CD14-positive monocyte (primary cell): ENCODE data around the gene SNAPC2. TPM values are rescaled to one million over a fixed set of nuclear protein-coding genes. Genes with fewer than 3 reads are reported as not detected.

Experiments used
- DNase-seq, 3 donors: peaks; one replicate each; pipeline ENCODE4 v3.0.0-alpha.2; 2011 to 2022
- H2AFZ ChIP-seq: 2 replicates; pipeline ENCODE4 v1.6.0; 2012; ENCODE audit warnings: mild to moderate bottlenecking, low read depth, low read length, inconsistent platforms; ENCODE audit not compliant: insufficient read depth, poor library complexity, severe bottlenecking
- H3K27ac ChIP-seq, 2 donors: 1 replicate in 1 of 2; 2 replicates in 1 of 2; pipeline ENCODE4 v1.5.1; 2012 to 2013; ENCODE audit warnings: low read length in 2 of 2, control low read depth in 1 of 2, inconsistent platforms in 1 of 2, low read depth in 1 of 2, mild to moderate bottlenecking in 1 of 2
- H3K27me3 ChIP-seq, 2 donors: one replicate each; pipeline versions ENCODE4 v1.6.0 to v1.6.1; 2011 to 2013; ENCODE audit warnings: low read length in 2 of 2; ENCODE audit not compliant: control insufficient read depth in 2 of 2, insufficient read depth in 2 of 2
- H3K36me3 ChIP-seq, 2 donors: replicated peaks in 1 of 2; 1 replicate in 1 of 2; 2 replicates in 1 of 2; pipeline versions ENCODE4 v1.5.1 to v1.6.1; 2012 to 2013; ENCODE audit warnings: low read length in 2 of 2, control low read depth in 1 of 2, inconsistent platforms in 1 of 2, mild to moderate bottlenecking in 1 of 2; ENCODE audit not compliant: insufficient read depth in 2 of 2, control insufficient read depth in 1 of 2
- H3K4me1 ChIP-seq, 2 donors: 1 replicate in 1 of 2; 2 replicates in 1 of 2; pipeline versions ENCODE4 v1.5.1 to v1.6.1; 2012 to 2013; ENCODE audit warnings: low read length in 2 of 2, control low read depth in 1 of 2, inconsistent platforms in 1 of 2, mild to moderate bottlenecking in 1 of 2, moderate library complexity in 1 of 2; ENCODE audit not compliant: insufficient read depth in 2 of 2, control insufficient read depth in 1 of 2
- H3K4me2 ChIP-seq: replicated peaks from 2 replicates; pipeline ENCODE3; 2012; ENCODE audit warnings: low read length, moderate library complexity, mild to moderate bottlenecking; ENCODE audit not compliant: poor library complexity, severe bottlenecking; ENCODE audit errors: extremely low read depth
- H3K4me3 ChIP-seq, 3 experiments: fragments of 200-600 bp in 1 of 3; sonication (generic) in 1 of 3; replicated peaks in 1 of 3; 1 replicate in 2 of 3; 2 replicates in 1 of 3; pipeline ENCODE4 v1.5.1; 2011 to 2013; ENCODE audit warnings: low read length in 3 of 3, mild to moderate bottlenecking in 3 of 3, control low read depth in 2 of 3, low read depth in 2 of 3, inconsistent platforms in 1 of 3, moderate library complexity in 1 of 3
- H3K79me2 ChIP-seq: 2 replicates; pipeline ENCODE4 v1.6.0; 2012; ENCODE audit warnings: mild to moderate bottlenecking, control low read depth, inconsistent platforms, low read length, moderate library complexity; ENCODE audit not compliant: insufficient read depth
- H3K9ac ChIP-seq: 2 replicates; pipeline ENCODE4 v1.6.0; 2017; ENCODE audit warnings: low read length, mild to moderate bottlenecking; ENCODE audit not compliant: insufficient read depth, poor library complexity, severe bottlenecking
- H3K9me3 ChIP-seq, 2 donors: replicated peaks in 1 of 2; 1 replicate in 1 of 2; 2 replicates in 1 of 2; pipeline versions ENCODE4 v1.5.1 to v1.6.1; 2012 to 2013; ENCODE audit warnings: low read length in 2 of 2, control low read depth in 1 of 2; ENCODE audit not compliant: control insufficient read depth in 1 of 2, insufficient read depth in 1 of 2
- H4K20me1 ChIP-seq: 2 replicates; pipeline ENCODE4 v1.6.0; 2012; ENCODE audit warnings: mild to moderate bottlenecking, low read length, control low read depth, moderate library complexity; ENCODE audit not compliant: insufficient read depth
- H3K27ac Mint-ChIP-seq, 7 donors: one replicate each; pipeline ENCODE4 v1.8.0; 2020; ENCODE audit warnings: mild to moderate bottlenecking in 7 of 7, mixed read lengths in 7 of 7, moderate library complexity in 6 of 7, inconsistent platforms in 2 of 7
- H3K27me3 Mint-ChIP-seq, 3 donors: one replicate each; pipeline ENCODE4 v1.8.0; 2021 to 2022; ENCODE audit warnings: low read depth in 3 of 3, mild to moderate bottlenecking in 3 of 3, mixed read lengths in 3 of 3, moderate library complexity in 3 of 3, inconsistent platforms in 1 of 3
- H3K36me3 Mint-ChIP-seq, 2 donors: one replicate each; pipeline ENCODE4 v1.8.0; 2020; ENCODE audit warnings: mixed read lengths in 2 of 2, inconsistent platforms in 1 of 2, mild to moderate bottlenecking in 1 of 2
- H3K4me1 Mint-ChIP-seq: one replicate; pipeline ENCODE4 v1.8.0; 2020; ENCODE audit warnings: mild to moderate bottlenecking, mixed read lengths
- H3K4me3 Mint-ChIP-seq, 2 donors: one replicate each; pipeline ENCODE4 v1.8.0; 2020; ENCODE audit warnings: mild to moderate bottlenecking in 2 of 2, mixed read lengths in 2 of 2, moderate library complexity in 1 of 2
- H3K9me3 Mint-ChIP-seq, 7 donors: one replicate each; pipeline ENCODE4 v1.8.0; 2020 to 2022; ENCODE audit warnings: mixed read lengths in 7 of 7, mild to moderate bottlenecking in 6 of 7, moderate library complexity in 6 of 7, inconsistent platforms in 2 of 7
- WGBS: methylation state at CpG from one replicate; pipeline ENCODE4 v1.1.5; 2013; ENCODE audit warnings: missing lambda C conversion rate; ENCODE audit not compliant: insufficient coverage; 5-methylcytosine and 5-hydroxymethylcytosine counted together
- intact Hi-C, 2 donors: fragments of 100-400 bp; cut with micrococcal nuclease; formaldehyde crosslinking; loops; one replicate each; pipeline versions ENCODE4 v1.15.0 to v1.15.1; 2023
- polyA plus RNA-seq, 3 donors: library from polyadenylated mRNA; depleted of rRNA in 1 of 3; unstranded in 2 of 3; stranded (reverse) in 1 of 3; fragments of 300-500 nt in 2 of 3; fragments of >200 nt in 1 of 3; fragmentation: Illumina TruSeq in 2 of 3; gene quantifications; 1 replicate in 2 of 3; 2 replicates in 1 of 3; pipeline ENCODE4 v1.2.3, GENCODE V29; 2012 to 2021
- TF ChIP-seq, protein P1 (sequence below): fragments of 200-600 bp; IDR thresholded peaks from one replicate; pipeline ENCODE4 v1.8.0; 2022; ENCODE audit warnings: antibody characterized with exemption, mild to moderate bottlenecking

The SNAPC2 gene
- polyA plus RNA-seq, 3 donors, result 15.7 to 27.5 (median 18.3) TPM

- intact Hi-C loops, result loop anchor here in 1 of 2 donors (10.0 kb wide), 1 partner anchor 274 kb away; the partner anchor contains the start of genes PCP2 and STXBP2
- H4K20me1 ChIP-seq, result peaks cover 90% of the 10 kb centered on the region
- Mint-ChIP-seq H3K9me3 (no peaks in the 10 kb centered on the region), H3K27ac (no peak overlapping the region), H3K4me1 (peaks cover 12% of the 10 kb centered on the region), H3K27me3 (peaks cover 2 to 5% (median 4%) of the 10 kb centered on the region in 3 donors), H3K36me3 (peaks cover 38 to 67% of the 10 kb centered on the region in 2 donors), H3K4me3 (no peak overlapping the region)
- H3K4me3 ChIP-seq, result no peak overlapping the region
- TF ChIP-seq, protein P1, sequence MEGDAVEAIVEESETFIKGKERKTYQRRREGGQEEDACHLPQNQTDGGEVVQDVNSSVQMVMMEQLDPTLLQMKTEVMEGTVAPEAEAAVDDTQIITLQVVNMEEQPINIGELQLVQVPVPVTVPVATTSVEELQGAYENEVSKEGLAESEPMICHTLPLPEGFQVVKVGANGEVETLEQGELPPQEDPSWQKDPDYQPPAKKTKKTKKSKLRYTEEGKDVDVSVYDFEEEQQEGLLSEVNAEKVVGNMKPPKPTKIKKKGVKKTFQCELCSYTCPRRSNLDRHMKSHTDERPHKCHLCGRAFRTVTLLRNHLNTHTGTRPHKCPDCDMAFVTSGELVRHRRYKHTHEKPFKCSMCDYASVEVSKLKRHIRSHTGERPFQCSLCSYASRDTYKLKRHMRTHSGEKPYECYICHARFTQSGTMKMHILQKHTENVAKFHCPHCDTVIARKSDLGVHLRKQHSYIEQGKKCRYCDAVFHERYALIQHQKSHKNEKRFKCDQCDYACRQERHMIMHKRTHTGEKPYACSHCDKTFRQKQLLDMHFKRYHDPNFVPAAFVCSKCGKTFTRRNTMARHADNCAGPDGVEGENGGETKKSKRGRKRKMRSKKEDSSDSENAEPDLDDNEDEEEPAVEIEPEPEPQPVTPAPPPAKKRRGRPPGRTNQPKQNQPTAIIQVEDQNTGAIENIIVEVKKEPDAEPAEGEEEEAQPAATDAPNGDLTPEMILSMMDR, result no peak
- WGBS, result 93% methylated on average over 17 of the region's 19 CpGs
- no peaks in the 10 kb centered on the region for H3K9me3 ChIP-seq
- peaks cover 39% of the 10 kb centered on the region for H3K79me2 ChIP-seq
- peaks cover 10 to 14% of the 10 kb centered on the region in 2 donors for H3K4me1 ChIP-seq
- no peak overlapping the region for H3K9ac ChIP-seq
- H3K36me3 ChIP-seq, result peaks cover 48 to 55% of the 10 kb centered on the region in 2 donors
- H3K4me2 ChIP-seq, result no peak overlapping the region
- no peaks in the 10 kb centered on the region for H3K27me3 ChIP-seq
- DNase-seq, result no peak
- no peak overlapping the region for H3K27ac ChIP-seq
- no peak overlapping the region for H2AFZ ChIP-seq
Observed at GRCh38 chr19:7908742-7909461, 11.2 kb upstream of the SNAPC2 start.

DNA sequence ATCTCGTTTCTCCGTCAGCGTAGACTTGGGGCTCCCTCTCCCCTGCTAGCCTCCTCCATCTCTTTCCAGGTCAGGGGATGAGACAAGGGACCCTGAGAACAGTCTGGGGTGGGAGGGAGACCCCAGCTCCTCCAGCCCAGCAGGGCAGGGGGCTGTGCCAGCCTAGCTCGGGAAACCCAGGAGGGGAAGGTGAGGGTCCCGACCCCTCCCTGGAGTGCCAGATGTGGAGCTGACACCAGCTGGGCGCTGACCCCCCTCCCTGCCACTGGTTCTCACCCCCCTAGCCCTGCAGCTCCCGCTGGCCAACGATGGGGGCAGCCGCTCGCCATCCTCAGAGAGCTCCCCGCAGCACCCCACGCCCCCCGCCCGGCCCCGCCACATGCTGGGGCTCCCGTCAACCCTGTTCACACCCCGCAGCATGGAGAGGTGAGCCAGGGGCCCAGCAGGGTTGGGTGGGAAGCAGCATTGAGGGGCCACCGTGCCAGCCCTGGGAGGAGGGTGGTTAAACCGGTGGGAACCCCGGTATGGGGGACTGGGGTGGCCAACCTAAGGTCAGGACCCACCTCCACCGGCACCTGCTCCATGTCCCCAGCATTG lies 10.6 kb upstream of the SNAPC2 start:
- no peak overlapping the region for H3K27ac ChIP-seq
- H3K4me1 ChIP-seq, result peaks cover 7 to 9% of the 10 kb centered on the region in 2 donors
- WGBS, result 95% methylated on average over 14 of the region's 21 CpGs
- Mint-ChIP-seq H3K4me3 (no peak overlapping the region), H3K36me3 (peaks cover 38 to 67% of the 10 kb centered on the region in 2 donors), H3K4me1 (peaks cover 10% of the 10 kb centered on the region), H3K27me3 (peaks cover 6 to 10% (median 8%) of the 10 kb centered on the region in 3 donors), H3K9me3 (no peaks in the 10 kb centered on the region), H3K27ac (no peak overlapping the region)
- TF ChIP-seq, protein P1, result no peak
- no peak overlapping the region for H3K4me2 ChIP-seq
- H3K4me3 ChIP-seq, result no peak overlapping the region
- intact Hi-C loops, result loop anchor here in 1 of 2 donors (10.0 kb wide), 1 partner anchor 275 kb away; the partner anchor contains the start of genes PCP2 and STXBP2
- H3K9ac ChIP-seq, result no peak overlapping the region
- no peaks in the 10 kb centered on the region for H3K9me3 ChIP-seq
- H3K79me2 ChIP-seq, result peaks cover 33% of the 10 kb centered on the region
- peaks cover 91% of the 10 kb centered on the region for H4K20me1 ChIP-seq
- DNase-seq, result no peak
- no peak overlapping the region for H2AFZ ChIP-seq
- H3K36me3 ChIP-seq, result peaks cover 48 to 55% of the 10 kb centered on the region in 2 donors
- peaks cover 0 to 2% of the 10 kb centered on the region in 2 donors for H3K27me3 ChIP-seq
